Body of pancreas (tissue), 4 donors: ENCODE results near the gene CCZ1.
"Not testable (repeated sequence)": the region's sequence is repeated elsewhere in the genome, so short reads cannot be mapped to it uniquely, and the experiment has no call there.

Experiments
- POLR2A ChIP-seq, 3 donors: fragments of 450-650 bp; IDR thresholded peaks; one replicate each; pipeline ENCODE4 v1.6.1; 2016; ENCODE audit warnings: antibody characterized with exemption in 3 of 3, mild to moderate bottlenecking in 2 of 3
- TF ChIP-seq, protein P1 (sequence below), 7 experiments: fragments of 450-650 bp in 4 of 7; fragments of 200-600 bp in 3 of 7; sonication (generic) in 3 of 7; IDR thresholded peaks; one replicate each; pipeline ENCODE4 v1.5.1; 2016 to 2019; ENCODE audit warnings: antibody characterized with exemption in 7 of 7

DNA sequence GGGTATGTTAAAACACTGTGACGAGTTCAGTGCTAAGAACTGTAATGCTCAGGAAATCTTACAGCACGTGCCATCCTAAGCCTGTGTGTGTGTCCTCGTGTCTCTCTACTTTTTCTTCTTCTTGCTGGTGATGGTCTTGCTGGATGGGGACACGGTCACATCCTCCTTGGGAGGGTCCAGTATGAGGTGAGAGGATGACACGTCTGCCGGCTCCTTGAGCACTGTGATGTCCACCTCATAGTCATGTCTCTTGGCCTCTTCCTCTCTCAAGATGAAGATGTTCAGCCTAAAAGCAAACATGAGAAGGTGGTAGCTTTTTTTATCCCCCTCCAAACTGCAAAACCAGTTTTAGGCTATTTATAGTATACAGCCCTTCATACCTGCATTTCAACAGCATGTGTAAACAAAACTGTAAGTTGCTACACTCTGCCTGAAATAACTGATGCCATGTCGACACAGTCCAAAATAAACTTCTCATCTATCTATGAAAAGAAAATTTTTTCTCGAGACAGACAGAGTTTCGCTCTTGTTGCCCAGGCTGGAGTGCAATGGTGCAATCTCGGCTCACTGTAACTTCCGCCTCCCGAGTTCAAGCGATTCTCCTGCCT is 27.8 kb downstream of the CCZ1 start:
- TF ChIP-seq, protein P1, sequence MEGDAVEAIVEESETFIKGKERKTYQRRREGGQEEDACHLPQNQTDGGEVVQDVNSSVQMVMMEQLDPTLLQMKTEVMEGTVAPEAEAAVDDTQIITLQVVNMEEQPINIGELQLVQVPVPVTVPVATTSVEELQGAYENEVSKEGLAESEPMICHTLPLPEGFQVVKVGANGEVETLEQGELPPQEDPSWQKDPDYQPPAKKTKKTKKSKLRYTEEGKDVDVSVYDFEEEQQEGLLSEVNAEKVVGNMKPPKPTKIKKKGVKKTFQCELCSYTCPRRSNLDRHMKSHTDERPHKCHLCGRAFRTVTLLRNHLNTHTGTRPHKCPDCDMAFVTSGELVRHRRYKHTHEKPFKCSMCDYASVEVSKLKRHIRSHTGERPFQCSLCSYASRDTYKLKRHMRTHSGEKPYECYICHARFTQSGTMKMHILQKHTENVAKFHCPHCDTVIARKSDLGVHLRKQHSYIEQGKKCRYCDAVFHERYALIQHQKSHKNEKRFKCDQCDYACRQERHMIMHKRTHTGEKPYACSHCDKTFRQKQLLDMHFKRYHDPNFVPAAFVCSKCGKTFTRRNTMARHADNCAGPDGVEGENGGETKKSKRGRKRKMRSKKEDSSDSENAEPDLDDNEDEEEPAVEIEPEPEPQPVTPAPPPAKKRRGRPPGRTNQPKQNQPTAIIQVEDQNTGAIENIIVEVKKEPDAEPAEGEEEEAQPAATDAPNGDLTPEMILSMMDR (IDR thresholded peaks at IDR 0.05) = not testable (repeated sequence)
- TF ChIP-seq POLR2A (IDR thresholded peaks at IDR 0.05) = not testable (repeated sequence)
